GM06990 (cell line): ENCODE results near the gene KCNRG.
"Not testable (repeated sequence)": the region's sequence is repeated elsewhere in the genome, so short reads cannot be mapped to it uniquely, and the experiment has no call there.

ENCODE experiments used
- DNase-seq: peaks from one replicate; pipeline ENCODE4 v3.0.0-alpha.2; 2011; ENCODE audit not compliant: insufficient read length; ENCODE audit errors: extremely low read depth
- H3K27me3 ChIP-seq: replicated peaks from 2 replicates; pipeline ENCODE4 v1.6.0; 2011; ENCODE audit warnings: low read length; ENCODE audit not compliant: control insufficient read depth, insufficient read depth
- H3K36me3 ChIP-seq: 2 replicates; pipeline ENCODE4 v1.5.1; 2011; ENCODE audit warnings: low read length; ENCODE audit not compliant: control insufficient read depth, insufficient read depth
- H3K4me3 ChIP-seq: replicated peaks from 2 replicates; pipeline ENCODE4 v1.5.1; 2011; ENCODE audit warnings: low read depth, mild to moderate bottlenecking, control low read depth, low read length
- CTCF ChIP-seq: IDR thresholded peaks from 2 replicates; pipeline ENCODE4 v1.5.1; 2011; ENCODE audit warnings: low read length, control low read depth, mild to moderate bottlenecking, inconsistent platforms; ENCODE audit not compliant: insufficient read depth, poor library complexity, severe bottlenecking

The KCNRG gene

GRCh38 chr13:50055454-50055853 lies 40.2 kb downstream of the KCNRG start:
- no peak for DNase-seq
- TF ChIP-seq CTCF: no peak
- Histone ChIP-seq H3K27me3 (no peaks in the 10 kb centered on the region), H3K4me3 (no peak overlapping the region), H3K36me3 (peaks cover 3% of the 10 kb centered on the region)

GRCh38 chr13:50060718-50061117 lies 45.5 kb downstream of the KCNRG start:
- TF ChIP-seq CTCF: no peak
- H3K36me3 ChIP-seq: peaks cover 1% of the 10 kb centered on the region

GRCh38 chr13:50062336-50062735 lies 47.1 kb downstream of the KCNRG start:
- not testable (repeated sequence) for H3K27me3 ChIP-seq, DNase-seq, H3K4me3 ChIP-seq, H3K36me3 ChIP-seq

More at GRCh38 chr13:50060718-50061117, 45.5 kb downstream of the KCNRG start:
- DNase-seq: no peak
- Histone ChIP-seq H3K27me3 (no peaks in the 10 kb centered on the region), H3K4me3 (no peak overlapping the region)

GRCh38 chr13:50065712-50066111 lies 50.5 kb downstream of the KCNRG start:
- no peak overlapping the region for H3K4me3 ChIP-seq
- no peaks in the 10 kb centered on the region for H3K27me3 ChIP-seq
- no peak for TF ChIP-seq CTCF
- peaks cover 2% of the 10 kb centered on the region for H3K36me3 ChIP-seq
- no peak for DNase-seq

- Histone ChIP-seq H3K4me3 (no peak overlapping the region), H3K36me3 (peaks cover 2% of the 10 kb centered on the region), H3K27me3 (no peaks in the 10 kb centered on the region)
- DNase-seq: no peak
- no peak for TF ChIP-seq CTCF
These were observed 53.3 kb downstream of the KCNRG start for GRCh38 chr13:50068508-50068907.

- DNase-seq: no peak
- Histone ChIP-seq H3K36me3 (peaks cover 2% of the 10 kb centered on the region), H3K4me3 (no peak overlapping the region), H3K27me3 (no peaks in the 10 kb centered on the region)
- no peak for TF ChIP-seq CTCF
These were observed 54.0 kb downstream of the KCNRG start for GRCh38 chr13:50069261-50069660.
